Fibroblast of mammary gland (primary cell): Measurements from ENCODE around the gene C15orf62.

Experiments
- DNase-seq: peaks from one replicate; pipeline ENCODE4 v3.0.0-alpha.2; 2010; ENCODE audit warnings: low read depth
- H3K4me3 ChIP-seq: 2 replicates; pipeline ENCODE4 v1.5.1; 2011; ENCODE audit warnings: low read depth, mild to moderate bottlenecking, low read length, moderate library complexity; ENCODE audit not compliant: control insufficient read depth
- CTCF ChIP-seq: conservative IDR thresholded peaks from 2 replicates; pipeline ENCODE4 v1.5.1; 2011; ENCODE audit warnings: low read depth, low read length, inconsistent platforms; ENCODE audit not compliant: control insufficient read depth, insufficient read depth

C15orf62 gene

DNA sequence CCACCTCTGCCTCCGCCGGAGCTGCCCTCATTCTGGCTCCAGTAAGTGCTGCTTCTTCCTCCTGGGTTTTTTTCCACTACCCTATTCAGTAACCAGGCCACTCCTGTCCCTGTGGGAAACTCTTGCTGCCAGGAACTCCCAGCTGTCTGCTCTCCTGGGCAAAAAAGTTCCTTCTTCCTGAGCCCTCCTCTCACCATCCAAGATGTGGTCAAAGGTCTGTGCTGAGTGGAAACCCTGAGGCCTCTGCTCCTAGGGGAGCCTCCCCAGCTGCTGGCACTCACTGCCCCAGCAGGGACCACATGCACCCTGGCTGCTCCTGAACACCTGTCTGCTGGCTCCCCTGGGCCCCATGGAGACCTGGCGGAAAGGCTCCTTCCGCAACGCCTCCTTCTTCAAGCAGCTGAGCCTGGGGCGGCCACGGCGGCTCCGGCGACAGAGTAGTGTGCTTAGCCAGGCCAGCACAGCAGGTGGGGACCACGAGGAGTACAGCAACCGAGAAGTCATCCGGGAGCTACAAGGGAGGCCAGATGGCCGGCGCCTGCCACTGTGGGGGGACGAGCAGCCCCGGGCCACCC is 454 bp downstream of the C15orf62 start:
- TF ChIP-seq CTCF: no peak
- no peak for DNase-seq

DNA sequence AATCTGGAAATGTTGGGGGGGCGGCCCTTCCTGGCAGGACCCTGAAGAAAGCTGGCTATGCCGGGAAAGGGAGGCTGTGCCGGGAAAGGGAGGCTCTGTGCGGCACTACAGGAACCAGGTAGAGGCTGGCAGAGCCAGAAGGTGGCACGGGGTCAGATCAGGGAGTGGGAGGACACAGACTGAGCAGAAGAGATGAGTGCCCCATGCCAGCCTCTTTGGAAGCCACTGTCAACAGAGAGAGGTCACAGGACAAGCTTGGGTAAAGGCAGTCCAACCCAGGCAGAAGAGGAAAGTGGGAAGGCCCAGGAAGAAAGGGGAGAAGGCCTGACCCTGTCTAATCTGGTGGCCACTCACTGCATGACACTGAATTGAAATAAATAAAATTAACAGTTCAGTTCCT is 1.5 kb downstream of the C15orf62 start:
- TF ChIP-seq CTCF: no peak
- no peak overlapping the region for H3K4me3 ChIP-seq

More for the DNA sequence above, 454 bp downstream of the C15orf62 start:
- no peak overlapping the region for H3K4me3 ChIP-seq

GRCh38 chr15:40772014-40772413 is 2.2 kb downstream of the C15orf62 start:
- DNase-seq: no peak
- TF ChIP-seq CTCF: no peak
- no peak overlapping the region for H3K4me3 ChIP-seq

More for the DNA sequence above, 1.5 kb downstream of the C15orf62 start:
- no peak for DNase-seq

DNA sequence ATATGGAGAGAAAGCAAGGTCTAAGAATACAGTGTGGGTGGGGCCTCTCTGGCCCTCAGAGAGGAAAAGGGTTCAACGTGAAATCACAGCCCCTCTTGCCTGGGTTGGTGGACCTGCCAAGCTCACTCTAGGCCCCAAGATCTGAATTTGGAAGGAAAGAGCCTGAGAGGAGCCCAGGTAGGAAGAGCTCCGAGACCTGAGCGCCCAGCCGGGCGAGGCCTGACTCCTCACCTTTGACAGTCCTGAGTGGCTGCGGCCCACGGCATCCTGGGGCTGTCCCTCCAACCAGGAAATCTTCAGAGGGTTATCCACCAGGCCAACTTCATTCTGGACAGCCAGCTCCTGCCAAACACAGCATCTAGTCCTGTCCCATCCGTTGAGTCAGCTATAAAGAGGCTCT is 3.7 kb downstream of the C15orf62 start:
- H3K4me3 ChIP-seq: no peak overlapping the region
- no peak for TF ChIP-seq CTCF
- DNase-seq: no peak

DNA sequence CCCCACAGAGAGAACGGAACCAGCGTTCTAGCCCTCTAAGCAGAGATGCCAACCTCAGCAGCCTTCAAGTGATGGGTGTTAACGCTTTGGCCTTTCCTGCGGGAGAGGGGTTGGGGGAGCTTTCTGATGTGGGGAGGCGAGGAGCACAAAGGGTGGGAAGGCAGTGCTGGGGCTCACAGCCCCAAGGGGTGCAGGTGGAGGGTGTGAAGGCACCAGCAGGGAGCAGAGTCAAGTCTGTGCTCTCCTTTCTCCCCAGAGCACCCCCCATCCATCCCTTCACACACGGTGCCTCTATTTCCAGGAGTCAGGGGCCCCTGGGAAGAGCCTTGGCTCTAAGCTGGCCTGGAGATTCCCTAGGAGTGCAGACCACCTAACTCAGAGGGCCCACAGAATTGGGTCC is 4.1 kb downstream of the C15orf62 start:
- TF ChIP-seq CTCF: no peak
- H3K4me3 ChIP-seq: no peak overlapping the region
- DNase-seq: no peak

DNA sequence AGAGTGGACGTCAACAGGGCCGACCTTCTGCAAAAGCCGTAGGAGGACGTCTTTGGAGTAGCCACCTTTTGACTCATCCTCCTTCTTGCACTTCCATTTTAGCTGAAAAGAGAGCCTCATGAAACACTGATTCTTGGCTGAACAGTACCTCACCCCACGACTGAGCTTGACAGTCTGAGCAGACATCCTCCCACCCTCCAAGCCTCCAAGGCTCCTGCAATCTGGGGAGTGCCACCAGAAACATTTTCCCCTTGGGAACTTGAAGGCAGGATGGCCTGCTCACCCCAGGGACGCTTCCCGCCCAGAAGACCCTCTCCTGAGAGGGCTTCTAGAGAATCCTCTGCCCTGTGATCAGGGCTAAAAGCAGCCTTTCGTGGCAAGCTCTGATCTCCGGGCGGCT is 5.2 kb downstream of the C15orf62 start:
- H3K4me3 ChIP-seq: no peak overlapping the region
- no peak for TF ChIP-seq CTCF

More for the DNA sequence above, 5.2 kb downstream of the C15orf62 start:
- DNase-seq: no peak
